Adipose tissue (tissue), 3 donors: ENCODE data around the gene FGB. TPM values are rescaled to one million over a fixed set of nuclear protein-coding genes. Genes with fewer than 3 reads are reported as not detected.

ENCODE experiments used
- H3K27ac ChIP-seq: one replicate; pipeline ENCODE4 v1.5.1; 2013; ENCODE audit warnings: low read depth, low read length
- WGBS, 3 donors: extraction: QIAGEN DNeasy Blood & Tissue Kit; methylation state at CpG; one replicate each; pipeline ENCODE4 v1.1.7; 2013; 5-methylcytosine and 5-hydroxymethylcytosine counted together
- polyA plus RNA-seq, 3 donors: library from polyadenylated mRNA; stranded (reverse); fragments of 200-250 nt; gene quantifications; one replicate each; pipeline ENCODE4 v1.2.3, GENCODE V29; 2013
- donor health status: healthy with polysubstance abuse.
- donor health status: Bipolar disorder and iron deficiency.
- donor health status: healthy.

FGB gene
- polyA plus RNA-seq, 3 donors, result 0.14 to 0.31 TPM; not detected in 1

DNA sequence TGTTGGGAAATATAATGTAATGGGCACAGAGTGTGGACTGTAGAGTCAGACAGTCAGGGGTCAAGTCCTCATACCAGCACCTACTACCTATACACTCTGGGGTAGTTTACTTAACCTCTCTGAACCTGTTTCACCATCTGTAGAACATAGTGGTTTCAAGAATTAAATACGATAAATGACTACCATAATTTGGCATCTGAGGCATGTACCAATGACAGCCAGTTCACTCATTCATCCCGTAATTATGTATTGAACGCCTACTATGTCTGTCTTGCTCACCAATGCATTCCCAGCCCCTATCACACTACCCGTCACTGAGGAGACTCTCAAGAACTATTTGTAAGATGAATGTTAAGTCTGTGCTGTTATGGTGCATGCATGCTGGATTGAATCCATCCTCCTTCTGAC lies 2.0 kb upstream of the FGB start:
- 58 to 77% (median 70%) methylated on average over 4 of the region's 4 CpGs for WGBS, 3 donors
- no peak overlapping the region for H3K27ac ChIP-seq

DNA sequence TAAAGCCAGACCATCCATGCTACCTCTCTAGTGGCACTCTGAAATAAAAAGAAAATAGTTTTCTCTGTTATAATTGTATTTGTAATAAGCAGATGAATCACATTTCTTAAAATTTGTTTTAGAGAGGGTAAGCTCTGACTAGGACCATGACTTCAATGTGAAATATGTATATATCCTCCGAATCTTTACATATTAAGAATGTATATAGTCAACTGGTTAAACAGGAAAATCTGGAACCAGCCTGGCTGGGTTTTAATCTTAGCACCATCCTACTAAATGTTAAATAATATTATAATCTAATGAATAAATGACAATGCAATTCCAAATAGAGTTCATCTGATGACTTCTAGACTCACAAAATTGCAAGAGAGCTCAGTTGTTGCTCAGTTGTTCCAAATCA lies 1.5 kb downstream of the FGB start:
- 79 to 96% (median 92%) methylated on average over 1 of the region's 1 CpG for WGBS, 3 donors
- H3K27ac ChIP-seq, result no peak overlapping the region

DNA sequence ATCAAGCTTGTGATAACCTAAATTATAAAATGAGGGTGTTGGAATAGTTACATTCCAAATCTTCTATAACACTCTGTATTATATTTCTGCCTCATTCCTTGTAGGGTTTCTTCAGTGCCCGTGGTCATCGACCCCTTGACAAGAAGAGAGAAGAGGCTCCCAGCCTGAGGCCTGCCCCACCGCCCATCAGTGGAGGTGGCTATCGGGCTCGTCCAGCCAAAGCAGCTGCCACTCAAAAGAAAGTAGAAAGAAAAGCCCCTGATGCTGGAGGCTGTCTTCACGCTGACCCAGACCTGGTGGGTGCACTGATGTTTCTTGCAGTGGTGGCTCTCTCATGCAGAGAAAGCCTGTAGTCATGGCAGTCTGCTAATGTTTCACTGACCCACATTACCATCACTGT lies 2.9 kb downstream of the FGB start:
- WGBS, 3 donors, result 89 to 94% (median 93%) methylated on average over 6 of the region's 6 CpGs
- no peak overlapping the region for H3K27ac ChIP-seq

DNA sequence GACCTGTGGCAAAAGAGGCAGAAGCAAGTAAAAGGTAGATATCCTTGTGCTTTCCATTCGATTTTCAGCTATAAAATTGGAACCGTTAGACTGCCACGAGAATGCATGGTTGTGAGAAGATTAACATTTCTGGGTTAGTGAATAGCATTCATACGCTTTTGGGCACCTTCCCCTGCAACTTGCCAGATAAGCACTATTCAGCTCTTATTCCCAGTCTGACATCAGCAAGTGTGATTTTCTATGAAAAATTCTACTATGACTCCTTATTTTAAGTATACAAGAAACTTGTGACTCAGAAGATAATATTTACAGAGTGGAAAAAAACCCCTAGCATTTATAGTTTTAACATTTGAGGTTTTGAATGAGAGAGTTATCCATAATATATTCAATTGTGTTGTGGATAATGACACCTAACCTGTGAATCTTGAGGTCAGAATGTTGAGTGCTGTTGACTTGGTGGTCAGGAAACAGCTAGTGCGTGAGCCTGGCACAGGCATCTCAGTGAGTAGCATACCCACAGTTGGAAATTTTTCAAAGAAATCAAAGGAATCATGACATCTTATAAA lies 3.9 kb downstream of the FGB start:
- WGBS, 3 donors, result 80 to 82% (median 80%) methylated on average over 5 of the region's 5 CpGs

DNA sequence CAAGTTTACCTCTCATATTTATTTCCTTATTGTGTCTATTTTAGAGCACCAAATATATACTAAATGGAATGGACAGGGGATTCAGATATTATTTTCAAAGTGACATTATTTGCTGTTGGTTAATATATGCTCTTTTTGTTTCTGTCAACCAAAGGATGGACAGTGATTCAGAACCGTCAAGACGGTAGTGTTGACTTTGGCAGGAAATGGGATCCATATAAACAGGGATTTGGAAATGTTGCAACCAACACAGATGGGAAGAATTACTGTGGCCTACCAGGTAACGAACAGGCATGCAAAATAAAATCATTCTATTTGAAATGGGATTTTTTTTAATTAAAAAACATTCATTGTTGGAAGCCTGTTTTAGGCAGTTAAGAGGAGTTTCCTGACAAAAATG lies 6.2 kb downstream of the FGB start:
- 42 to 48% (median 46%) methylated on average over 3 of the region's 3 CpGs for WGBS, 3 donors
- no peak overlapping the region for H3K27ac ChIP-seq

More for the DNA sequence above, 3.9 kb downstream of the FGB start:
- H3K27ac ChIP-seq, result no peak overlapping the region

DNA sequence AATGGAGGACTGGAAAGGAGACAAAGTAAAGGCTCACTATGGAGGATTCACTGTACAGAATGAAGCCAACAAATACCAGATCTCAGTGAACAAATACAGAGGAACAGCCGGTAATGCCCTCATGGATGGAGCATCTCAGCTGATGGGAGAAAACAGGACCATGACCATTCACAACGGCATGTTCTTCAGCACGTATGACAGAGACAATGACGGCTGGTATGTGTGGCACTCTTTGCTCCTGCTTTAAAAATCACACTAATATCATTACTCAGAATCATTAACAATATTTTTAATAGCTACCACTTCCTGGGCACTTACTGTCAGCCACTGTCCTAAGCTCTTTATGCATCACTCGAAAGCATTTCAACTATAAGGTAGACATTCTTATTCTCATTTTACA lies 6.8 kb downstream of the FGB start:
- H3K27ac ChIP-seq, result no peak overlapping the region
- 82 to 92% (median 89%) methylated on average over 5 of the region's 5 CpGs for WGBS, 3 donors

DNA sequence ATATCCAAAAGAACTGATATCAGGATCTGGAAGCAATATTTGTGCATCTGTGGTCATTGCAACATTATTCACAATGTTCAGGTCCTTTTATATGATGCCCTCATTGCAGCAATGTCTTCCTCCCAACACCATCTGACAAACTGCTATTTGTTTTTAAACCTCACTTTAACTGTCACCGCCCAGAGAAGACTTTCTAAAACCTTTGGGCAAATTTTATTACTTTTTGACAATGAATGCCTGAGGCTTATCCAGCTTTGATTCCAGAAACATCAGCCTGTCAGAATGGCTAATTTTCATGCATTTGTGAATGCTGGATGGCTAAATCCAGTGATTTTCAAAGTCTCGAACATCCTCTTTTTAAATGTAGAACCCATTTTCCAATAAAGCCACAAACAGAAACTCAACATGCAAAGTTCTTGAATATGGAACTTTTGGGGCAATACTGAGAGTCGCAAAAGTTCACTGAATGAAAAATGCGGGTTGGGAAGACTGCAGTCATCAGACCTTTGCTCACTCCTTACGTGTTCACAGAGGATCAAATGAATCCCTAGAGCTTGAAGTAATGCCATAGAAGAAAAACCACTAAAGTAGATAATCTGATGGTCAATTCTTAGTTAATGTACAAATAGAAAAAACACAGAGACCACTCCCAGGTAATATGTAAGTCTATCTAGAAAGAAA lies 10.5 kb downstream of the FGB start:
- 72 to 89% (median 79%) methylated on average over 5 of the region's 5 CpGs for WGBS, 3 donors
- no peak overlapping the region for H3K27ac ChIP-seq

DNA sequence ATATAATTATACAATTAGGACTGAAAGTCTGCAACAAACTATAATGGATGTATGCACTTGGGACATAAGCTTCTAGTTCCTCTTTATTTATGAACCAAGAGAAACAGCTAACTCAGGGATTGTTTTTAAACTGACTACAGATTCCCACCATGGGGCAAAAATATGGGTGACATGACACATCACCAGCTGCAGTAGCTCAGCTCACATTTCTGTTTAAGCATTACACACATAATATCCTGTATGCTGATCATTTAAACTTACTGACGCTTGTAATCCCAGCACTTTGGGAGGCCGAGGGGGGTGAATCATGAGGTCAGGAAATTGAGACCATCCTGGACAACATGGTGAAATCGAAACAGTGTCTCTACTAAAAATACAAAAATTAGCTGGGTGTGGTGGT lies 11.5 kb downstream of the FGB start:
- WGBS, 3 donors, result 73 to 84% (median 74%) methylated on average over 3 of the region's 3 CpGs
- no peak overlapping the region for H3K27ac ChIP-seq

DNA sequence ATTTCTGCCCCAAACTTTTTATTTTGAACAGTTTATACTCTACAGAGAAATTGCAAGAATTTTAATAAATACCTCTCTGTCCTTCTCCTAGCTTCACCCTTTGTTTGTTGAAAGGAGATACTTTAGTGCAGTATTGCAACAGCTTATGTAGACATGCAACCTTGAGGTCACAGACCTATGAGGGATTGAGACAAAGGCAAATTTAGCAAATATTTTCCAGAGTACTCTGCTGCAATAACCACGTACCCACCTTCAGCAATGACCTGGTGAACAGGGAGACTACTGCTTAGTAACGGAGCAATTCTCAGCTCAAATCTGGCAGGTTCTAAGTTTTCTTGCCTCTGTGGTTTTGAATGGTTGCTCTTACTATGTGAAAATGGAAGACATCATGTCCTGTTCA lies 14.5 kb downstream of the FGB start:
- 68 to 75% (median 74%) methylated on average over 2 of the region's 2 CpGs for WGBS, 3 donors
- no peak overlapping the region for H3K27ac ChIP-seq

DNA sequence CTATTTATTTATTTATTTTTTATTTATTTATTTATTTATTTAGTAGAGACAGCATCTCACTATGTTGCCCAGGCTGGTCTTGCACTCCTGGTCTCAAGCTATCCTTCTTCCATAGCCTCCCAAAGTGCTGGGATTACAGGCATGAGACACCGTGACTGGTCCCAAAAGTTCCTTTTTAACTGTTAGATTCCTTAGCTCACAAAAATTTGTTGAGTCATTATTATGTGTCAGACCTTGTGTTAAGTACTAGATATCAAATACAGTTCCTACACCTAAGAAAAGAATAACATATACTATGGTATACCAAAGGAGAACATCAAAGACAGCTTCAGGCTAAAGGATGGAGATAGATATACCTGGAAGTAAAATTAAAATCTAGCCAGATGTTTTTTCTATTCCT lies 16.1 kb downstream of the FGB start:
- 46 to 59% (median 57%) methylated on average over 1 of the region's 1 CpG for WGBS, 3 donors
- H3K27ac ChIP-seq, result no peak overlapping the region

DNA sequence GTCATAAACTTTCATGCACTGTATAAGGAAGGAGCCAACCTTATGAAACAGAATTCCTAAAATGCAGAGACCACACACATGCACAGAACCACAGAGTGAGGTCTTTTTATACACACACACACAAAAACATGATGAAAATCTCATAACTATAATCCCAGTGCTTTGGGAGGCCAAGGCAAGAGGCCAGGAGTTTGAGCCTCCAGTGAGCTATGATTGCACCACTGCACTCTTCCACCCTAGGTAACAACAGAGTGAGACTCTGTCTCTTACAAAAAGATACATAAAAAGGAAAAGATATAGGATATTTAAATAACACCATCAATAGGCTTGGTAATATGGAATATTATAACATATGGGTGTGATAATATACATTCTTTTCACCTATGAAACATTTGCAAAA lies 17.1 kb downstream of the FGB start:
- no peak overlapping the region for H3K27ac ChIP-seq

DNA sequence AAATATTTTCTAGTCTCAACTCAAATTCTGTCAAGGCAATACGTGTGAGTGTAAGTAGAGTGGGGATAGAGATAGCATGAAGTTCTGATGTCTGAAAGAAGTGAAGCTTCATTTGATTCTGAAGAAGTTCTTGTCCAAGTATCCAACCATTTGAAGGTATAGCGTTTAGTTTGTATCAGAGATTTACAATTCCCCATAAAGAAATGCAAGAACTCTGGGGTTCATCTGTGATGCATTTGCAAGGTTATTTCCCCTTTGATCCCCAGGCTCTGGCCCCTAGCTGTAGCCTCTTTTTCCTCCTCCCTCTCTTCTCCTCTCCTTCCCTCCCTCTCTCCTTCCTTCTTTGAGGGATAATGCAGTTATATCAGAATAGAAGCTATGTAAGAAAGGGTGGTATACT lies 19.9 kb downstream of the FGB start:
- WGBS, 3 donors, result 34 to 77% (median 62%) methylated on average over 2 of the region's 2 CpGs
- no peak overlapping the region for H3K27ac ChIP-seq

DNA sequence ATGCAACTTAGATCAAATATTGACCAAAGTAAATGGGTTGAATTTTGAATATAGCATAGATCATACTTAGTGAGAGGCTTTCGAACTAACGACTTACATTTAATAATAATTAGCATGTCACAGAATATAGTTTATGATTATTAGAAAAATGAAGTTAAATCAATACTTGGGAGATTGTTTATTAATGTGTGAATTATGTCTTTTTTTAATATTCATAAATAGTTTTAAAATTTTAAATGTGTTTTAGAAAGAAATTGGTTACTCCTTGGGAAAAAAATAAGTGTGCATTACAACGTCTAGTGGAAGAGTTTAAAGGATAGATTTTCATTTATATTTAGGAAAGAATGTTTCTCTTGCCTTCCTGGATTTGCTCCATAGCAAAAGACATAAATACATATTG lies 20.4 kb downstream of the FGB start:
- WGBS, 3 donors, result 78 to 89% (median 86%) methylated on average over 3 of the region's 3 CpGs

DNA sequence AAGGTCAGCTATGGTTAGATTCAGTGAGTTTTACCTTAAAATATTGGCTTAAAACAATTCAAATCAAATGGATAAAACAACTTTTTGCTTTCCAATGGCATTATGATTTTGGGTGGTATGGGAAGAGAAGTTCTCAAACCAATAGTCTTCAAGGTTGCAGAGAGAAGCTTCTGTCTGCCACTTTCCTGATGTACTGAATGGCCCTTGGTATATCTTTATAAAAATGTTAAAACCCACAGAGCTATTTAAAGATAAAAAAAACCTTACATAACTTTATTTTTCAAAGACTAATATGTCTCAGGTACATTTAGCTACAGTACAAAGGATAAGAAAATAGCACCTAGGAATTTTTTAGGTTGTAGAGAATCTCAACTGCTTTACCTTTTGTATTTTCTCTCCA lies 20.9 kb downstream of the FGB start:
- no peak overlapping the region for H3K27ac ChIP-seq

More for the DNA sequence above, 20.4 kb downstream of the FGB start:
- H3K27ac ChIP-seq, result no peak overlapping the region

DNA sequence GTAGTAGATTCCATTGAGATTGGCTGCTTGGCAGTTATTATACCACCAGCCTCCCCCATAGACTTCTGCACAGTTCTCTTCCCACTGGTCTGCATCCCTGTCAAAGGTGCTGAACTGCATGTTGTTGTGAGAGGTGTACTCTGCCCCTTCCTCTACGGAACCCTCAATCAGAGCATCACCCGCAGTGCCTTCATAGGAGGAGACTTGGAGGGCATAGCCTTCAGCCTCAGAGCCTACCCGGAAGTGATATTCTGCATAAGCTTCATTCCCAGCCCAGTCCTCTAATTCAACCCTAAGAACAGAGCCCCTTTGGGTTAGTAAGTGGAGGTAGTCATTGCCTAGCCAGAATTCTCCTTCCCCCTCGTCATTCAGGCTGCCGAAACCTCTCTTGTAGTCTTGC lies 21.4 kb downstream of the FGB start:
- 85 to 91% (median 91%) methylated on average over 5 of the region's 5 CpGs for WGBS, 3 donors
- H3K27ac ChIP-seq, result no peak overlapping the region

DNA sequence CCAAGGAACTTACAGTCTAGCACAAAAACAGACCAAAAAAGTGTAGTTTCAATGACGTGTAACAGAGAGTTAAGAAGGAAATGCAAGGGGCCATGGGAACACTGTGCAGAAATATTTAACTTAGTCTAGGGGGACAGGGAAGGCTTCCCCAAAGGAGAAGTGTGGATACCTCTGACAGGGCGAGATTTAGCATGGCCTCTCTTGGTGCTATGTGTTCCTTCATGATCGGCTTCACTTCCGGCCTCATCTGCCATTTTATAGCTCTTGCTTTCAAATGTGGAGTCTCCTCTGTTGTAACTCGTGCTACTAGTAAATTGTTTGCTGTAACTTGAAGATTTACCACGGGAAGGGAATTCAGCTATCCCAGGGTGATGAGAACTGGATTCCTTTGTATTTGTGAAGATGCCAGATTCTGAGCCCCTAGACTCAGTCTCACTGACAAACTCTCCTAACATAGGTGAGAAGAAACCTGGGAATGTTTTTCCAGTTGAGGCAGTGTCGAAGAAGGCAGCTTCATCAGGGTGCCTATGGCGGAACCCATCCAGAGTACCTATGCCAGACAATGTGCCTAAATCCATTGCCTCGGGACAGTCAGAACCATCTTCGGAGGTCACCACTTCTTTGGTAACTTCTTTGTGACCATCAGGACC lies 22.7 kb downstream of the FGB start:
- WGBS, 3 donors, result 83 to 90% (median 89%) methylated on average over 10 of the region's 10 CpGs

DNA sequence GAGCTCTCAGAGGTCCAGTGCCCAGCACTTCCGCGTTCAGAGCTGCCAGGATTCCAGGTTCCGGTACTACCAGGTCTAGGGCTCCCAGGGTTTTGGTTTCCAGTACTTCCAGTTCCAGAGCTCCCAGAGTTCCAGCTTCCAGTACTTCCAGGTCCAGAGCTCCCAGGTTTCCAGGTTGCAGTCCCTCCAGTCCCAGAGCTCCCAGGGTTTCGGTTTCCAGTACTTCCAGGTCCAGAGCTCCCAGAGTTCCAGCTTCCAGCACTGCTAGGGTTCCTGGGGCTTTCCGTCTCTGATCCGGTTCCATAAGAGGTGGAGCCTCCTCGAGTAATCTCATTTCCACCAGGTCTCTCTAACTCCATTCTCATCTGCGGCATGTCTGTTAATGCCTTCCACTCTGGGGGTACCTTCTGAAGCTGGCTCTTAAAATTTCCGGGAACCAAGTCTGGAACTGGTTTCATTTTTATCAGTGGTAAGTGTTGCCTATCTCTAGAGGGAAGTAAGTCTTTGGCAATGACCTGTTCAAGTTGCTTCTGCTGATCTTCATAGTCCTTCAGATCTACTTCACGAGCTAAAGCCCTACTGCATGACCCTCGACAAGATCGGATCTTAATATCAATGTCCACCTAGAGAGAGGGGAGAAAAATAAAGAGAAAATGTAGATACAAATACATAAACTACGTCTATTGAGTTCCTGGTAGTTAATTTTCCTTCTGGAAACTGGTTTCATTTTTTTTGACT lies 23.7 kb downstream of the FGB start:
- WGBS, 3 donors, result 81 to 92% (median 88%) methylated on average over 13 of the region's 13 CpGs
- no peak overlapping the region for H3K27ac ChIP-seq

More for the DNA sequence above, 22.7 kb downstream of the FGB start:
- H3K27ac ChIP-seq, result no peak overlapping the region

DNA sequence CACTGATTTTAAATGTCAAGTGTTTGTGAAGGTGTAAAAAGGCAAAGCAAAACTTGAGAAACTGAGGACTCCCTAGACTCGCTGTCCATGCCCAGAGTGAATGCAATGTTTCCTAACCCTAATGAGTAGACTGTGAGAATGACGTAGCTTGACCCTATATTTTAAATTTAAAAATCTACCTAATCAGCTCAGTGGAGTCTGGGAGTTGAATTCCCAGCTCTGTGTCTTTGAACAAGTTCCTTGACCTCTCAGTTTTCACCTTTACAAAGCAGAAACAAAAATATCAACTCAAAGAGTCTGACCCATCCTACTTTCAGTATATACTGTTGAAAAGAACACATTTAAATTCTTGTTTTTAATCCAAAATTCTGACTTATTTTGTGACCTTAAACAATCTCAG lies 25.4 kb downstream of the FGB start:
- WGBS, 3 donors, result 82 to 88% (median 86%) methylated on average over 2 of the region's 2 CpGs
- H3K27ac ChIP-seq, result no peak overlapping the region
